Liver (tissue), 9 donors: ENCODE measurements around the gene GAST. TPM values are rescaled to one million over a fixed set of nuclear protein-coding genes. Genes with fewer than 3 reads are reported as not detected.

Source experiments
- DNase-seq: peaks from one replicate; pipeline ENCODE4 v3.0.0-alpha.2; 2017; ENCODE audit warnings: low spot score
- H3K27ac ChIP-seq, 2 donors: one replicate each; pipeline ENCODE4 v1.7.0; 2013; ENCODE audit warnings: inconsistent platforms in 2 of 2, low read length in 2 of 2, control low read depth in 1 of 2, low read depth in 1 of 2, mild to moderate bottlenecking in 1 of 2
- H3K27me3 ChIP-seq, 4 donors: one replicate each; pipeline versions ENCODE4 v1.6.1 to v1.7.0; 2013; ENCODE audit warnings: low read length in 3 of 4, inconsistent platforms in 1 of 4, mild to moderate bottlenecking in 1 of 4, moderate library complexity in 1 of 4; ENCODE audit not compliant: control insufficient read depth in 4 of 4, insufficient read depth in 4 of 4
- H3K36me3 ChIP-seq, 4 donors: one replicate each; pipeline versions ENCODE4 v1.6.1 to v1.7.0; 2013; ENCODE audit warnings: low read length in 3 of 4, mild to moderate bottlenecking in 3 of 4, low read depth in 1 of 4, moderate library complexity in 1 of 4; ENCODE audit not compliant: control insufficient read depth in 4 of 4, insufficient read depth in 3 of 4
- H3K4me1 ChIP-seq, 4 donors: one replicate each; pipeline versions ENCODE4 v1.6.1 to v1.7.0; 2013; ENCODE audit warnings: low read length in 3 of 4, mild to moderate bottlenecking in 3 of 4, moderate library complexity in 1 of 4; ENCODE audit not compliant: control insufficient read depth in 4 of 4, insufficient read depth in 4 of 4
- H3K4me3 ChIP-seq, 3 donors: one replicate each; pipeline versions ENCODE4 v1.6.1 to v1.7.0; 2013; ENCODE audit warnings: low read length in 3 of 3, control low read depth in 1 of 3, low read depth in 1 of 3, mild to moderate bottlenecking in 1 of 3
- H3K9ac ChIP-seq, 2 donors: one replicate each; pipeline ENCODE4 v1.7.0; 2013; ENCODE audit warnings: low read length in 2 of 2, mild to moderate bottlenecking in 2 of 2, moderate library complexity in 2 of 2, control low read depth in 1 of 2, low read depth in 1 of 2
- H3K9me3 ChIP-seq, 4 donors: one replicate each; pipeline versions ENCODE4 v1.6.1 to v1.7.0; 2013; ENCODE audit warnings: low read length in 3 of 4; ENCODE audit not compliant: control insufficient read depth in 4 of 4
- ATF3 ChIP-seq: IDR thresholded peaks from 2 replicates; pipeline ENCODE4 v1.6.1; 2016; ENCODE audit warnings: antibody characterized with exemption
- HNF4G ChIP-seq: IDR thresholded peaks from 2 replicates; pipeline ENCODE4 v1.6.1; 2016; ENCODE audit warnings: antibody characterized with exemption
- JUND ChIP-seq, 2 donors: IDR thresholded peaks; 2 replicates each; pipeline ENCODE4 v1.6.1; 2016; ENCODE audit warnings: antibody characterized with exemption in 2 of 2
- NR2F2 ChIP-seq: IDR thresholded peaks from 2 replicates; pipeline ENCODE4 v1.6.1; 2016; ENCODE audit warnings: antibody characterized with exemption
- RAD21 ChIP-seq, 2 donors: IDR thresholded peaks; 2 replicates each; pipeline ENCODE4 v1.6.1; 2016; ENCODE audit warnings: antibody characterized with exemption in 2 of 2, mild to moderate bottlenecking in 2 of 2
- RXRA ChIP-seq, 2 donors: IDR thresholded peaks; 2 replicates each; pipeline ENCODE4 v1.6.1; 2017 to 2018; ENCODE audit warnings: antibody characterized with exemption in 2 of 2, mild to moderate bottlenecking in 1 of 2
- SP1 ChIP-seq: IDR thresholded peaks from 2 replicates; pipeline ENCODE4 v1.6.1; 2018; ENCODE audit warnings: antibody characterized with exemption, mild to moderate bottlenecking
- TAF1 ChIP-seq: conservative IDR thresholded peaks from 2 replicates; pipeline ENCODE4 v1.6.1; 2016; ENCODE audit warnings: antibody characterized with exemption, mild to moderate bottlenecking
- YY1 ChIP-seq: IDR thresholded peaks from 2 replicates; pipeline ENCODE4 v1.6.1; 2016; ENCODE audit warnings: antibody characterized with exemption, mild to moderate bottlenecking
- WGBS: extraction: QIAGEN DNeasy Blood & Tissue Kit; methylation state at CpG from one replicate; pipeline ENCODE4 v1.1.7; 2013; 5-methylcytosine and 5-hydroxymethylcytosine counted together
- polyA plus RNA-seq, 2 donors: library from polyadenylated mRNA; stranded (reverse) in 1 of 2; unstranded in 1 of 2; fragments of 200-250 nt in 1 of 2; fragments of >200 nt in 1 of 2; fragmentation: Nextera tagmentation in 1 of 2; extraction: Ambion mirVana in 1 of 2; gene quantifications; one replicate each; pipeline versions ENCODE4 v1.2.1 to v1.2.3, GENCODE V29; 2013 to 2015
- total RNA-seq, 2 donors: library from RNA; depleted of rRNA; stranded (reverse); fragments of >200 nt; gene quantifications; one replicate each; pipeline ENCODE4 v1.2.3, GENCODE V29; 2014
- TF ChIP-seq, protein P1 (sequence below): fragments of 150-350 bp; IDR thresholded peaks from 2 replicates; pipeline ENCODE4 v1.5.1; 2017; ENCODE audit warnings: improper control_type of control experiment, low read depth, low read length; ENCODE audit not compliant: missing input control
- TF ChIP-seq, protein P2 (sequence below): IDR thresholded peaks from 2 replicates; pipeline ENCODE4 v1.6.1; 2016; ENCODE audit warnings: antibody characterized with exemption
- donor health status: healthy.
- donor health status: healthy.
- donor health status: healthy.
- donor health status: healthy.
- donor health status: healthy.

The GAST gene
- total and polyA plus RNA-seq, 4 donors: not detected

DNA sequence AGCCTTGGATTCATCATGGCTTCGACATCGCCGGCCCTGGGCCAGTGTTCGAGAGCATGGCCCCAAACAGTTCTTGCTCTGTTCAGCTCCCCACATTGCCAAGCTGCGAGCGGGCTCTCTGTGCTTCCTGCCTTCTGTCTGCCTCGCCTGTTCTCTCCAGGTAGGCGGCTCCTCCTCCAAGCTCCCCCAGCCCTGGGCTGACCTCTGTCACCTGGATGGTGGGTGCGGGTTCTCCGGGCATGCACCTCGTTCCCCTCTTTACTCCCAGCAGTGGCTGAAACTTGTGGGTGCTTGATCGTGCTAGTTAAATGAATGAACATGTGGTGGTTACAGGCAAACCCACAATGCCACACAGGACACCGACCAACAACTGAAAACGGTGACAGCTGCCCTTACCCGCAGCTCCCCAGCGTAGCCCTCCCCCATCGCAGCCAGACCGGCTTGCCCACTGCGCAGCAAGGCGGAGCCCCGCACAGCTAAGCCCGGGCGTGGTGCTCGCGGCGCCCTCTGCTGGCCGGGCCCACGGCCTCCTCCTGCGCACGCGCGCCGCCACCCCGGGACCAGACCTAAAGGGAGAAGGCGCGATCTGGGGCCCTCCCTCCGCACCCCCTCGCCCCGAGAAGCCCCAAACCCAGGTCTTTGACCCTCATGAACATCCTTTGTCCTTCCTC, 46.4 kb upstream of the GAST start:
- Histone ChIP-seq H3K27me3 (no peaks in the 10 kb centered on the region), H3K9ac (peak overlapping the region in 1 of 2 donors; percentile 71), H3K27ac (peak overlapping the region; percentile 77), H3K4me3 (peak overlapping the region; percentile 55 to 60 (median 56)), H3K9me3 (no peaks in the 10 kb centered on the region), H3K36me3 (no peaks in the 10 kb centered on the region), H3K4me1 (peaks cover 3 to 23% (median 9%) of the 10 kb centered on the region in 4 donors)
- peak; percentile 92 for DNase-seq
- TF ChIP-seq SP1: peak; percentile 17
- no peak for TF ChIP-seq JUND (IDR thresholded peaks at IDR 0.05)
- TF ChIP-seq RAD21 (IDR thresholded peaks at IDR 0.05): peak; percentile 51 to 66
- TF ChIP-seq, protein P1, sequence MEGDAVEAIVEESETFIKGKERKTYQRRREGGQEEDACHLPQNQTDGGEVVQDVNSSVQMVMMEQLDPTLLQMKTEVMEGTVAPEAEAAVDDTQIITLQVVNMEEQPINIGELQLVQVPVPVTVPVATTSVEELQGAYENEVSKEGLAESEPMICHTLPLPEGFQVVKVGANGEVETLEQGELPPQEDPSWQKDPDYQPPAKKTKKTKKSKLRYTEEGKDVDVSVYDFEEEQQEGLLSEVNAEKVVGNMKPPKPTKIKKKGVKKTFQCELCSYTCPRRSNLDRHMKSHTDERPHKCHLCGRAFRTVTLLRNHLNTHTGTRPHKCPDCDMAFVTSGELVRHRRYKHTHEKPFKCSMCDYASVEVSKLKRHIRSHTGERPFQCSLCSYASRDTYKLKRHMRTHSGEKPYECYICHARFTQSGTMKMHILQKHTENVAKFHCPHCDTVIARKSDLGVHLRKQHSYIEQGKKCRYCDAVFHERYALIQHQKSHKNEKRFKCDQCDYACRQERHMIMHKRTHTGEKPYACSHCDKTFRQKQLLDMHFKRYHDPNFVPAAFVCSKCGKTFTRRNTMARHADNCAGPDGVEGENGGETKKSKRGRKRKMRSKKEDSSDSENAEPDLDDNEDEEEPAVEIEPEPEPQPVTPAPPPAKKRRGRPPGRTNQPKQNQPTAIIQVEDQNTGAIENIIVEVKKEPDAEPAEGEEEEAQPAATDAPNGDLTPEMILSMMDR: peak; percentile 85
- 4% methylated on average over 39 of the region's 39 CpGs for WGBS

GRCh38 chr17:41666237-41666641, 45.9 kb upstream of the GAST start:
- H3K27me3 ChIP-seq: no peaks in the 10 kb centered on the region
- peak overlapping the region in 1 of 2 donors; percentile 71 for H3K9ac ChIP-seq
- WGBS: 9% methylated on average over 11 of the region's 11 CpGs
- H3K4me3 ChIP-seq: peak overlapping the region; percentile 6 to 60 (median 56)
- TF ChIP-seq SP1: no peak
- TF ChIP-seq, protein P2, sequence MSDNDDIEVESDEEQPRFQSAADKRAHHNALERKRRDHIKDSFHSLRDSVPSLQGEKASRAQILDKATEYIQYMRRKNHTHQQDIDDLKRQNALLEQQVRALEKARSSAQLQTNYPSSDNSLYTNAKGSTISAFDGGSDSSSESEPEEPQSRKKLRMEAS: no peak
- no peak for TF ChIP-seq YY1
- no peak for TF ChIP-seq JUND (IDR thresholded peaks at IDR 0.05)
- no peak for TF ChIP-seq HNF4G
- no peak for DNase-seq
- H3K27ac ChIP-seq: peak overlapping the region; percentile 77
- H3K36me3 ChIP-seq: no peaks in the 10 kb centered on the region
- H3K9me3 ChIP-seq: no peaks in the 10 kb centered on the region
- H3K4me1 ChIP-seq: peaks cover 3 to 23% (median 9%) of the 10 kb centered on the region in 4 donors

- H3K27me3 ChIP-seq: no peaks in the 10 kb centered on the region
- H3K4me3 ChIP-seq: peak overlapping the region; percentile 6 to 60 (median 56)
- no peaks in the 10 kb centered on the region for H3K36me3 ChIP-seq
- DNase-seq: peak; percentile 91
- peaks cover 3 to 23% (median 9%) of the 10 kb centered on the region in 4 donors for H3K4me1 ChIP-seq
- whole genome bisulfite sequencing: 2% methylated on average over 23 of the region's 23 CpGs
- H3K27ac ChIP-seq: peak overlapping the region; percentile 77
- H3K9ac ChIP-seq: peak overlapping the region in 1 of 2 donors; percentile 38
- no peaks in the 10 kb centered on the region for H3K9me3 ChIP-seq
- peak; percentile 92 to 93 for TF ChIP-seq RAD21 (IDR thresholded peaks at IDR 0.05)
- no peak for TF ChIP-seq ATF3
- TF ChIP-seq, protein P2: no peak
- peak; percentile 43 to 66 for TF ChIP-seq RXRA (IDR thresholded peaks at IDR 0.05)
- TF ChIP-seq, protein P1: peak; percentile 97
- no peak for TF ChIP-seq NR2F2
- TF ChIP-seq TAF1: no peak
Observed at GRCh38 chr17:41666708-41667279, 45.3 kb upstream of the GAST start.
